CD8-positive, alpha-beta memory T cell (primary cell): ENCODE results near the gene PFN1. TPM values are rescaled to one million over a fixed set of nuclear protein-coding genes. Genes with fewer than 3 reads are reported as not detected.
A peak's percentile ranks its signal among the peaks of the same experiment; 100 is the strongest.
"Not testable (repeated sequence)": the region's sequence is repeated elsewhere in the genome, so short reads cannot be mapped to it uniquely, and the experiment has no call there.

Source experiments
- CTCF ChIA-PET: fragments of 350-600 bp; sonication (Branson Sonifier 250); formaldehyde crosslinking; loops from one replicate; lab custom pipeline; 2021; ENCODE audit warnings: antibody characterized with exemption; lab: Charles Lee
- POLR2A ChIA-PET: fragments of 350-600 bp; sonication (Branson Sonifier 250); formaldehyde crosslinking; loops from one replicate; lab custom pipeline; 2021; ENCODE audit warnings: antibody characterized with exemption; lab: Charles Lee
- DNase-seq, 5 donors: peaks; one replicate each; pipeline versions ENCODE4 v3.0.0 to v3.0.0-alpha.2; 2020 to 2022; ENCODE audit warnings: mixed read lengths in 1 of 5
- H3K27ac ChIP-seq: one replicate; pipeline ENCODE4 v1.7.0; 2013; ENCODE audit warnings: low read depth, mild to moderate bottlenecking, low read length, moderate library complexity
- H3K27me3 ChIP-seq: 2 replicates; pipeline ENCODE4 v1.7.0; 2013; ENCODE audit warnings: low read length, mild to moderate bottlenecking; ENCODE audit not compliant: insufficient read depth, poor library complexity, severe bottlenecking
- H3K36me3 ChIP-seq: 2 replicates; pipeline ENCODE4 v1.7.0; 2013; ENCODE audit warnings: mild to moderate bottlenecking, low read length, moderate library complexity; ENCODE audit not compliant: insufficient read depth
- H3K4me1 ChIP-seq: 2 replicates; pipeline ENCODE4 v1.7.0; 2013; ENCODE audit warnings: mild to moderate bottlenecking, low read length, moderate library complexity; ENCODE audit not compliant: insufficient read depth
- H3K4me3 ChIP-seq: 2 replicates; pipeline ENCODE4 v1.7.0; 2013; ENCODE audit warnings: mild to moderate bottlenecking, low read length
- H3K9me3 ChIP-seq: 2 replicates; pipeline ENCODE4 v1.7.0; 2013; ENCODE audit warnings: mild to moderate bottlenecking, low read length
- H3K27ac Mint-ChIP-seq, 8 donors: one replicate each; pipeline ENCODE4 v1.8.0; 2020 to 2021; ENCODE audit warnings: mixed read lengths in 8 of 8, mild to moderate bottlenecking in 6 of 8, inconsistent platforms in 3 of 8, moderate library complexity in 3 of 8
- H3K27me3 Mint-ChIP-seq, 2 donors: one replicate each; pipeline ENCODE4 v1.8.0; 2020 to 2021; ENCODE audit warnings: mixed read lengths in 2 of 2, mild to moderate bottlenecking in 1 of 2, moderate library complexity in 1 of 2
- H3K36me3 Mint-ChIP-seq, 3 donors: one replicate each; pipeline ENCODE4 v1.8.0; 2020 to 2021; ENCODE audit warnings: mixed read lengths in 3 of 3, inconsistent platforms in 1 of 3, mild to moderate bottlenecking in 1 of 3
- H3K4me1 Mint-ChIP-seq, 3 donors: one replicate each; pipeline ENCODE4 v1.8.0; 2020 to 2021; ENCODE audit warnings: mixed read lengths in 3 of 3, inconsistent platforms in 1 of 3, mild to moderate bottlenecking in 1 of 3
- H3K4me3 Mint-ChIP-seq, 7 donors: one replicate each; pipeline ENCODE4 v1.8.0; 2020 to 2021; ENCODE audit warnings: mixed read lengths in 7 of 7, mild to moderate bottlenecking in 6 of 7, moderate library complexity in 4 of 7, inconsistent platforms in 2 of 7
- H3K9me3 Mint-ChIP-seq, 5 donors: one replicate each; pipeline ENCODE4 v1.8.0; 2020 to 2022; ENCODE audit warnings: mixed read lengths in 5 of 5, mild to moderate bottlenecking in 3 of 5, moderate library complexity in 2 of 5, inconsistent platforms in 1 of 5
- polyA plus RNA-seq: library from polyadenylated mRNA; unstranded; fragments of 300-500 nt; fragmentation: Illumina TruSeq; gene quantifications from one replicate; pipeline ENCODE4 v1.2.3, GENCODE V29; 2021
- total RNA-seq, 2 experiments: library from RNA; stranded (reverse); gene quantifications; one replicate each; pipeline ENCODE4 v1.2.3, GENCODE V29; 2021

Gene PFN1
- total and polyA plus RNA-seq, 3 experiments from 2014 or later, result 1,826 to 2,601 (median 1,841) TPM

GRCh38 chr17:4933646-4934045 lies 14.7 kb downstream of the PFN1 start:
- CTCF ChIA-PET, result interaction anchor here (0.9 kb wide), 1 partner anchor 31 kb away, joined by 4 read pairs; the partner anchor contains the start of gene CHRNE
- peaks cover 0 to 3% of the 10 kb centered on the region in 2 donors for H3K27me3 Mint-ChIP-seq
- H3K27ac Mint-ChIP-seq, result peak overlapping the region in 6 of 8 donors; percentile 40 to 86 (median 71)
- POLR2A ChIA-PET, result interaction anchor here (0.8 to 1.1 kb wide), 3 partner anchors 18 to 35 kb away, joined by 3 to 4 read pairs (median 4); partner anchors contain the start of genes ENO3 and SPAG7
- H3K4me3 ChIP-seq, result no peak overlapping the region
- H3K4me3 Mint-ChIP-seq, result peak overlapping the region in 3 of 7 donors; percentile 50 to 79 (median 55)
- peaks cover 25 to 45% (median 29%) of the 10 kb centered on the region in 3 donors for H3K4me1 Mint-ChIP-seq
- no peaks in the 10 kb centered on the region for H3K9me3 Mint-ChIP-seq
- peaks cover 0 to 39% (median 6%) of the 10 kb centered on the region in 3 donors for H3K36me3 Mint-ChIP-seq
- peaks cover 16% of the 10 kb centered on the region for H3K4me1 ChIP-seq
- H3K36me3 ChIP-seq, result peaks cover 5% of the 10 kb centered on the region
- no peak overlapping the region for H3K27ac ChIP-seq
- H3K9me3 ChIP-seq, result no peaks in the 10 kb centered on the region
- peak in 1 of 5 donors; percentile 31 for DNase-seq
- no peaks in the 10 kb centered on the region for H3K27me3 ChIP-seq

- Mint-ChIP-seq H3K4me1 (peaks cover 18 to 37% (median 21%) of the 10 kb centered on the region in 3 donors), H3K9me3 (no peaks in the 10 kb centered on the region), H3K4me3 (no peak overlapping the region), H3K36me3 (peaks cover 0 to 31% (median 6%) of the 10 kb centered on the region in 3 donors), H3K27me3 (peaks cover 0 to 3% of the 10 kb centered on the region in 2 donors), H3K27ac (no peak overlapping the region)
- Histone ChIP-seq H3K36me3 (peaks cover under 1% of the 10 kb centered on the region), H3K9me3 (no peaks in the 10 kb centered on the region), H3K4me3 (no peak overlapping the region), H3K27me3 (no peaks in the 10 kb centered on the region), H3K27ac (no peak overlapping the region), H3K4me1 (peaks cover 9% of the 10 kb centered on the region)
- ChIA-PET CTCF (interaction anchor here (1.0 to 1.3 kb wide), 3 partner anchors 24 to 55 kb away, joined by 3 to 5 read pairs (median 3); partner anchors contain the start of genes CAMTA2 and SPAG7), POLR2A (interaction anchor here (1.0 kb wide), 1 partner anchor 36 kb away, joined by 3 read pairs; no protein-coding TSS in a partner anchor)
- peak in 1 of 5 donors; percentile 35 for DNase-seq
Observed at GRCh38 chr17:4932756-4933155, 15.6 kb downstream of the PFN1 start.

GRCh38 chr17:4931963-4932362 lies 16.4 kb downstream of the PFN1 start, which contains the start of gene GP1BA:
Gene GP1BA (plus strand): TSS chr17:4932277. CDS start chr17:4932605, 328 bp downstream.
- H3K4me3 ChIP-seq, result no peak within 1 kb of the TSS
- Mint-ChIP-seq H3K9me3 (no peaks in the 10 kb centered on the region), H3K36me3 (peaks cover 0 to 23% (median 3%) of the 10 kb centered on the region in 3 donors), H3K4me3 (no peak within 1 kb of the TSS), H3K4me1 (peaks cover 21 to 31% (median 21%) of the 10 kb centered on the region in 3 donors), H3K27ac (peak within 1 kb of the TSS in 1 of 8 donors; percentile 95), H3K27me3 (peaks cover 0 to 3% of the 10 kb centered on the region in 2 donors)
- CTCF ChIA-PET, result interaction anchor here (1.2 to 1.3 kb wide), 2 partner anchors 23 to 56 kb away, joined by 3 to 5 read pairs; partner anchors contain the start of gene CAMTA2
- no peaks in the 10 kb centered on the region for H3K9me3 ChIP-seq
- POLR2A ChIA-PET, result interaction anchor here (1.0 kb wide), 1 partner anchor 37 kb away, joined by 3 read pairs; no protein-coding TSS in a partner anchor
- no peaks in the 10 kb centered on the region for H3K36me3 ChIP-seq
- H3K27ac ChIP-seq, result no peak within 1 kb of the TSS
- no peak for DNase-seq
- H3K4me1 ChIP-seq, result peaks cover 9% of the 10 kb centered on the region
- no peaks in the 10 kb centered on the region for H3K27me3 ChIP-seq

- H3K27ac Mint-ChIP-seq, result no peak overlapping the region
- Histone ChIP-seq H3K4me1 (peaks cover 2% of the 10 kb centered on the region), H3K27me3 (no peaks in the 10 kb centered on the region), H3K27ac (no peak overlapping the region), H3K9me3 (no peaks in the 10 kb centered on the region), H3K36me3 (no peaks in the 10 kb centered on the region), H3K4me3 (no peak overlapping the region)
- H3K9me3 Mint-ChIP-seq, result no peaks in the 10 kb centered on the region
- H3K27me3 Mint-ChIP-seq, result no peaks in the 10 kb centered on the region
- H3K4me3 Mint-ChIP-seq, result no peak overlapping the region
- H3K4me1 Mint-ChIP-seq, result peaks cover 7 to 13% (median 12%) of the 10 kb centered on the region in 3 donors
- POLR2A ChIA-PET, result no interaction called here
- CTCF ChIA-PET, result no interaction called here
- peaks cover 0 to 17% (median 0%) of the 10 kb centered on the region in 3 donors for H3K36me3 Mint-ChIP-seq
- DNase-seq, result no peak
Observed at GRCh38 chr17:4928881-4929280, 19.4 kb downstream of the PFN1 start.

- H3K4me3 Mint-ChIP-seq, H3K27me3 ChIP-seq, H3K9me3 ChIP-seq, H3K27me3 Mint-ChIP-seq, H3K4me1 ChIP-seq, POLR2A ChIA-PET, H3K4me1 Mint-ChIP-seq, H3K4me3 ChIP-seq, DNase-seq, H3K36me3 ChIP-seq, H3K27ac ChIP-seq, H3K9me3 Mint-ChIP-seq: not testable (repeated sequence)
- Mint-ChIP-seq H3K36me3 (peaks cover 0 to 16% (median 0%) of the 10 kb centered on the region in 3 donors), H3K27ac (peak overlapping the region in 2 of 8 donors; percentile 21 to 72)
- CTCF ChIA-PET, result interaction anchor here (1.0 kb wide), 1 partner anchor 18 kb away, joined by 4 read pairs; no protein-coding TSS in a partner anchor
Observed at GRCh38 chr17:4926577-4927335, 21.6 kb downstream of the PFN1 start.

GRCh38 chr17:4921320-4921719 lies 27.0 kb downstream of the PFN1 start:
- Mint-ChIP-seq H3K36me3 (no peaks in the 10 kb centered on the region), H3K4me3 (no peak overlapping the region), H3K9me3 (no peaks in the 10 kb centered on the region), H3K27ac (no peak overlapping the region), H3K4me1 (peaks cover 0 to 1% (median 0%) of the 10 kb centered on the region in 3 donors), H3K27me3 (no peaks in the 10 kb centered on the region)
- CTCF ChIA-PET, result interaction anchor here (1.0 kb wide), 1 partner anchor 12 kb away, joined by 3 read pairs; no protein-coding TSS in a partner anchor
- no peak overlapping the region for H3K4me3 ChIP-seq
- DNase-seq, result no peak
- H3K4me1 ChIP-seq, result no peaks in the 10 kb centered on the region
- H3K27me3 ChIP-seq, result no peaks in the 10 kb centered on the region
- no peaks in the 10 kb centered on the region for H3K36me3 ChIP-seq
- POLR2A ChIA-PET, result no interaction called here
- H3K9me3 ChIP-seq, result no peaks in the 10 kb centered on the region
- no peak overlapping the region for H3K27ac ChIP-seq

GRCh38 chr17:4920351-4921048 lies 27.8 kb downstream of the PFN1 start:
- ChIA-PET CTCF (interaction anchor here (1.0 to 2.3 kb wide), 2 partner anchors 11 kb away, joined by 3 to 7 read pairs; no protein-coding TSS in a partner anchor), POLR2A (no interaction called here)
- Histone ChIP-seq H3K4me3 (no peak overlapping the region), H3K4me1 (no peaks in the 10 kb centered on the region), H3K9me3 (no peaks in the 10 kb centered on the region), H3K36me3 (no peaks in the 10 kb centered on the region), H3K27ac (no peak overlapping the region), H3K27me3 (no peaks in the 10 kb centered on the region)
- Mint-ChIP-seq H3K4me1 (peaks cover 0 to 1% (median 0%) of the 10 kb centered on the region in 3 donors), H3K27me3 (no peaks in the 10 kb centered on the region), H3K4me3 (no peak overlapping the region), H3K27ac (no peak overlapping the region), H3K9me3 (no peaks in the 10 kb centered on the region), H3K36me3 (no peaks in the 10 kb centered on the region)
- DNase-seq, result no peak
